ENCODE data around the gene PIBF1.
A peak's percentile ranks its signal among the peaks of the same experiment; 100 is the strongest.
"Not testable (repeated sequence)": the region's sequence is repeated elsewhere in the genome, so short reads cannot be mapped to it uniquely, and the experiment has no call there.

The PIBF1 gene

GRCh38 chr13:72911981-72912380 lies 130.0 kb downstream of the PIBF1 start:
- no peak for DNase-seq

- DNase-seq: no peak
Measured at GRCh38 chr13:72920097-72920496, 138.2 kb downstream of the PIBF1 start.

DNA sequence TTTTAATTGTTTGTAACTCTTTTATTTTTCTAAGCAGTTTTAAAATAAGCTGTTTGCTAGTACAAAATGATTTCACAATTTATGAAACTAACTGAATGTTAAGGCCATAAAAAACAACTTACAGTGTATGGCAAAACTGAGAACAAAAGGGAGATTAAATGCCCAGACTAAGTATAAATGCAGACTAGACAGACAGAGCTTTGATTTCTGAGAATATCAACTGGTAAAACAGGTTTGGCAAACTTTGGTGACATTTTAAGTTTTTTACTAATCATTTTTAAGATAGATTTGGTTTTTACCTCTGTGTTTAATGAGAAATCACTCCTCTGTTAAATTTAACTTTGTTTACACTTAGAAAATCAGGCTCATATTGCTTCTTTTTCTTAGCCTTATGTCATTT lies 149.4 kb downstream of the PIBF1 start:
- DNase-seq: no peak

DNA sequence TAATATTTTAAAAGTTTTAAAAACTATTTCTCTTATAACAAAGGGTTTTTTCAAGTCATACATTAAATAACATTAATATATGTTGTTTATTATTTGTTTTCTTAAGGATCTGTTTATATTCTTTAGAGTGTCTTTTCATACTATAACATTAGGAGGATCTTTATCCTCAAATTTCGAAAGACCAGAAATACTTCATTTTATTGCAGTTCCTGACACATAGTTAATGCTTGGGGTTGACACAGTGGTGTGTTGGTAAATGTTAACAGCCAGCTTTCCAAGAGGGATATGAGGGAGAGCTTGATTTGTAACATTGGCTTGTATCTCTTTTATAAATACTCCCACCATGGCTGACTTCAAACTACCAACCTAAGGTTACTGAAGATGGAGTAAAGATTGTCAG lies 150.3 kb downstream of the PIBF1 start:
- DNase-seq: no peak

- not testable (repeated sequence) for DNase-seq
Measured at GRCh38 chr13:72946267-72946666, 164.3 kb downstream of the PIBF1 start.

- no peak for DNase-seq
Measured at GRCh38 chr13:72952529-72953141, 170.7 kb downstream of the PIBF1 start.

GRCh38 chr13:72953391-72953965 lies 171.5 kb downstream of the PIBF1 start:
- no peak for DNase-seq

DNA sequence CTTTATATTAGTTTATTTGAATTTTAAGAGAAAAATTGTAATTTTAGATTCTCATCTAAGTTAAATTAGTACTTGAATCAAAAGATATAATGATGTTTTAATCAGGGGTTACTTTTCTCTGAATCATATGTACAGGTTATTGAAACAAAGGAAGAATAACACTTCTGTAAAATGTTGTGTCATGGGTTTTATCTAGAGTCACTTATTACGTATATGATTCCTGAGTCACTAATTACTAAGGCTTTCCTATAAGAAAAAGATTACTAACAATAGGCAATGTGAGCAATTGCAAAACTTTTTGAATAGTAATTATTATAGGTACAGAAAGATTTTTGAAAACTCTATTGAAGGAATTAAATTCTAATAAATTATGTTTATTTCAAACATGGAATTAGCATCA lies 177.7 kb downstream of the PIBF1 start:
- no peak for DNase-seq

GRCh38 chr13:72960114-72960513 lies 178.2 kb downstream of the PIBF1 start:
- DNase-seq: no peak

DNA sequence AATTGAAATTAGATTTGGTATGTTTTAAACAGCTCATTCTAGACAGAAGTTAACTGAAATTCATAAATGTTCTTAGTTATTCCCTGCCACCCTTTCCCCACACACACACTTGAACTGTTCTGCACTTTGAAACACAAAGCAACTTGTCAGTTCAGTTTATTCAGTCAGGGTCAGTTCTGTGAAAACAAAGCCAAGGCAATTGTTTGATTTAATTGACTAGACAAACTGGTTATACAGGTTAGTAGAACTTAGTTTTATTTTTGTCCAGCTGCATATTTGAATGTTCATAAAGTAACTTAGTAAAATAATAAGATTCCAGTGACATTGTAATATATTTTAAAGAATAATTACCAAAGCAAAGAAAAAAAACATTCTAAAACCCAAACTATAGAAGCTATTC lies 178.6 kb downstream of the PIBF1 start:
- DNase-seq: no peak

DNA sequence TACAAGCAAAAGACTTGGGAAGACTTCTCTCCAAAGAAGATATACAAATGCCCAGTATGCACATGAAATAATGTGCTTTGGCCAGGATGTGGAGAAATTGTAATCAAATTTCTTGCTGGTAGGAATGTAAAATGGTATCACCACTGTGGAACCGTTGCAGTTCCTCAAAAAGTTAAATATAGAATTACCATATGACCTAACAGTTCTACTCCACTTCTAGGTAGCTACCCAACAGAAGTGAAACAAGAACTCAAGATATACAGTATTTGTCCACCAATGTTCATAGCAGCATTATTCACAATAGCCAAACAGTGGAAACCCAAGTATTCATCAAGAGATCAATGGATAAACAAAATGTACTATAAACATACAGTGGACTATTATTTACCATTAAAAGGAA lies 181.8 kb downstream of the PIBF1 start:
- no peak for DNase-seq

DNA sequence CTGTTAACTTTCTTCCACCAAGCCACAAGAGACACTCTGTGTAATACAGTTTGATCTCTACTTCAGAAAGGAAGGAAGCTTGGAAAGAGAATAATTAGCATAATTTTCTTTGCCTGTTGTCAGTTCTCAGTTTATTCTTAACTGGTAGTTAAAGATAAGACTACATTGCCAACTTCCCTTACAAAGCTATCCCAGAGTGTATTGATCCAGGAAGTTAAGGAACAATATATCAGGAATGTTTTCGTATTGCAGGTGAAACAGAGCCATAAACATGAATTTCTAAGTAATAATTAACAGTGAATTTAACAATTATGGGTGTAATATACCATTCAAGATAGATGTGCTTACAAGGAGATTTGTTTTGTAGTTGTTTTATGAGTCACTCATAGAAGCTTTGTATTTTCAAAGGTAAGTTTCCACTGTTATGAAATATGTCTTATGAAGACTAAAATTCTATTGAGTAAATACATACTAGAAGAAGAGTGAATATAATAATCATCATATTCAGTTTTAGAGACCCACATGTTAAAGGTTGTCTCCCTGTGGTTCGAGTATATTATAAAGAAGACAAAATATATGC lies 188.5 kb downstream of the PIBF1 start:
- no peak for DNase-seq

GRCh38 chr13:72970956-72971355 lies 189.0 kb downstream of the PIBF1 start:
- no peak for DNase-seq

DNA sequence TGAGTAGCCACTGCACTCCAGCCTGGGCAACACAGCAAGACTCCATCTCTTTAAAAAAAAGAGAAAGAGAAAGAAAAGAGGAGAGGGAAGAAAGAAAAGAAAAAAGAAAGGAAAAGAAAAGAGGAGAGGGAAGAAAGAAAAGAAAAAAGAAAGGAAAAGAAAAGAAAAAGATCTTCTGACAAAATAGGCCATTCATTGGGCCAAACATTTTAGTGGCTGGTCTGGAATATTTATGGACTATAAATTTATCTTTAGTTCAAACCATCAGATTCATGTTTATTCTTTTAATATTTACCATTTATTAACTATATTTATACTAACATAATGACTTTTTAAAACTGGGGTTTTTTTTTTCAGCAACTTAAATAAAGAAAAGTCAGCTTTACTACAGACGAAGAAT lies 191.3 kb downstream of the PIBF1 start:
- no peak for DNase-seq

DNA sequence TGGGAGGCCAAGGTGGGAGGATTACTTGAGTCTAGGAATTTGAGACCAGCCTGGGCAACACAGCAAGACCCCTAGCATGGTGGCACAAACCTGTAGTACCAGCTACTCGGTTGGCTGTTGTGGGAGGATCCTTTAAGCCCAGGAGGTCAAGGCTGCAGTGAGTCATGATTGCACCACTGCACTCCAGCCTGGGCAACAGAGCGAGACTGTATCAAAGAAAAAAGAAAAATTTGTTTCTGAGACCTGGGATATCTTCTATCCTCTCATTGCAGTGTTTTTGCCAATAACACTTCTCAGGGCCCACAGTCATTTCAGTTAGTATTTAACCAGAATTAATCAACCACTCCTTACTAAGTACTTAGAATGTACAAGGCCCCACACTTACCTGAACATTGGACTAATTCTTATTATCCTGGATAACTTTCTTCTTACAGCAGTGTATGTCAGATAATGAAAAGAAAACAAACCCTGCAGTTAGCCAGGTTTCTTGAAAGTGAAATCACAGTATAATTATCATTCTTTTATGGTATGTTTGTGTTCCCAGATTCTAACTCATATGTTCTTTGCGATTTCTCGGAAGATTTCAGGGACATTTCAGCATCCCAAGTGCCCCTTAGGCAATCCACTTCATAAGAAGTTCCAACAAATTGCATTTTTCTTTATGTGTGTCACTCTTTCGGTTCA lies 201.3 kb downstream of the PIBF1 start:
- DNase-seq: no peak

- no peak for DNase-seq
Measured at GRCh38 chr13:72985610-72986009, 203.7 kb downstream of the PIBF1 start.

DNA sequence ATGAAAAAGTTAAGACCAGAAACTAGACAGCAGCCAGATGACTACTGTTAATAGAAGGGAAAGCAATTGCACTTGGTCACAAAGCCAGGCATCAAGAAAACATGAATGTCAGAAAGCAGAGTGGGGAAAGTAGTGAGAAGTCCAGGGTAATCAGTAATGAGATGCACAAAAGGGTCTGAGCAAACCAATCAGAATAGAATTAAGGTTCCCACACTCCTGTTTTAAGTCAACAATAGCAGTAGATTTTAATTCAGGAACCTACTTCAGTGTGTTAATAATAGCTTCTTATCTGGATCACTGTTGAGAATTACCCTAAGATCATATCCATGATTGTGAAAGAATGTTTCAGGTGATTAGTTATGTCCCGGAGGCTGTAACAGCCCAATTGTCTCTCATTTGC lies 204.3 kb downstream of the PIBF1 start:
- no peak for DNase-seq

- DNase-seq: no peak
Measured at GRCh38 chr13:72990953-72991352, 209.0 kb downstream of the PIBF1 start.

DNA sequence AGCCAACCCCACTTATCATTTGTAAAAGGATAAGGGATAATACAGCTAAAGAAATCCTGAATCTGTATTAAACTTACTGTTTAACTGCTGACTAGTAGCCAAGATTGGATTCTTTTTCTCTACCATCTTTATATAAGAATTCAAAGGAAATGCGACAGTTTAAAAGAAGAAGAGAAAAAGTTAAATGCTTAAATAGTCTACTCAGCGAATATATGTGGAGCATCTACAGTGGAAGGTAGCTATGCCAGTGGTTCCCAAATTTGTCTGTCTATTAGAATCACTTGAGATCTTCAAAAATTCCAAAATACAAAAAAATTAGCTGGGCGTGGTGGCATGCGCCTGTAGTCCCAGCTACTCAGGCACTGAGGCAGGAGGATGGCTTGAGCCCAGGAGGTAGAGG lies 216.1 kb downstream of the PIBF1 start:
- no peak for DNase-seq

DNA sequence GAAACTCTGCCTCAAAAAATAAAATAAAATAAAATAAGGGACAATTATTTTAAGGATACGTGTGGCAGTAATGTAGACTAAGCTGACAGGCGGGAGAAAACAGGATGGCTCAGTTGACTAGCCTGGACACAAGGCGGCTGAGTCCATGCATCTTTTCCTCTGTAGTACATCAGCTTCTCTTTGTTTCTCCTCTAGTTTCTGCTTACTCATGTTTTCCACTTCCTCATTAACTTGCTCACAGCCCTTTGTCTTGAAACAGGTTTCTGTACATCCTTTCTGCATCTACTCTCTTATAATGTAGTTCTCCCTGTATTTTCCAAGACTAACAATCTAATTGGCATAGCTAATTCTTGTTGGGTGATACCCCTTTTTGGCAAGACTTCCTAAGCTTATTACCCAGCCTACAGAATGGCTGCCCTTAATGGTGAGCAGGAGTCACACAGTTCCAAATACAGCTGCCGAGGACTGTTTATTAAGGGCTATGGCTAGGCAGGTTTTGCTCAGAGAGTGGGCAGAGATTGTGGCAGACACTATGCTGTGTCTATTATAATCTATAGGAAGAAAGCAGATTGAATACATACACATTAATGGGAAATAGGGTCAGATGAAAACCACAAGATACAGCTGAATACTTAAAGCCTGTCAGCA lies 218.2 kb downstream of the PIBF1 start:
- DNase-seq: peak; percentile 67

DNA sequence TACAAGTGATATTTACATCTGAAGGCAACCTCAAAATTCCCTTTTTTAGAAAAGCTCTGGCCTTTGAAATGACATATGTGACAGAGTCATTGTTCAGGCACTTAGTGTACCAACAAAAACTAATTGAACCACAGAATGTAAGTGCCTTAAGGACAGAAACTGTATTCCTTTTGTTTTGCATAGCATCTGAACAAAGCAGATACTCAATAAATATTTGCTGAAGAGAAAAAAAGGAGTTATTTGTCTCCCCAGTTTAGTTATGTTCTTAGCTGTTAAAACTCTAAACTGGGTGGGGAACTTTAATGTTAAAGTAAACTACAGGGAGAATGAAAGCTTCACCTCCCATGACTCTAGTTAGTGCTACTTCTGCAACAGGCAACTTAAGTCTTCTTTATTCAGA lies 220.0 kb downstream of the PIBF1 start:
- no peak for DNase-seq

GRCh38 chr13:73011751-73012150 lies 229.8 kb downstream of the PIBF1 start:
- DNase-seq: no peak

GRCh38 chr13:73015805-73016204 lies 233.9 kb downstream of the PIBF1 start:
- DNase-seq: no peak

GRCh38 chr13:73018336-73018735 lies 236.4 kb downstream of the PIBF1 start:
- no peak for DNase-seq
